Osteocyte (in vitro differentiated cells): ENCODE data around the gene DNAJC5. TPM values are rescaled to one million over a fixed set of nuclear protein-coding genes. Genes with fewer than 3 reads are reported as not detected.
A peak's percentile ranks its signal among the peaks of the same experiment; 100 is the strongest.
"Not testable (repeated sequence)": the region's sequence is repeated elsewhere in the genome, so short reads cannot be mapped to it uniquely, and the experiment has no call there.

Source experiments
- DNase-seq: peaks from one replicate; pipeline ENCODE4 v3.0.0; 2021; ENCODE audit warnings: mixed read lengths; ENCODE audit not compliant: unreplicated experiment; ENCODE audit errors: extremely low spot score
- H3K27ac Mint-ChIP-seq: one replicate; pipeline ENCODE4 v1.8.0; 2021; ENCODE audit warnings: mild to moderate bottlenecking, mixed read lengths; ENCODE audit not compliant: unreplicated experiment
- H3K27me3 Mint-ChIP-seq: one replicate; pipeline ENCODE4 v1.8.0; 2021; ENCODE audit warnings: mixed read lengths; ENCODE audit not compliant: unreplicated experiment
- H3K36me3 Mint-ChIP-seq: one replicate; pipeline ENCODE4 v1.8.0; 2021; ENCODE audit warnings: mixed read lengths; ENCODE audit not compliant: unreplicated experiment
- H3K4me1 Mint-ChIP-seq: one replicate; pipeline ENCODE4 v1.8.0; 2021; ENCODE audit warnings: mixed read lengths; ENCODE audit not compliant: unreplicated experiment
- H3K4me3 Mint-ChIP-seq: one replicate; pipeline ENCODE4 v1.8.0; 2021; ENCODE audit warnings: mild to moderate bottlenecking, moderate library complexity, mixed read lengths; ENCODE audit not compliant: unreplicated experiment
- H3K9me3 Mint-ChIP-seq: one replicate; pipeline ENCODE4 v1.8.0; 2021; ENCODE audit warnings: mixed read lengths; ENCODE audit not compliant: unreplicated experiment
- CTCF ChIP-seq: fragments of 200-600 bp; sonication (generic); IDR thresholded peaks from 2 replicates; pipeline ENCODE4 v1.5.0; 2021; ENCODE audit warnings: antibody characterized with exemption, mild to moderate bottlenecking, moderate library complexity
- total RNA-seq: library from RNA; stranded (reverse); gene quantifications from 2 replicates; pipeline ENCODE4 v1.2.1, GENCODE V29; 2021

DNAJC5 gene
- total RNA-seq, 1 donor from 2014 or later: 41.2 TPM

GRCh38 chr20:63864978-63865640 is 29.8 kb upstream of the DNAJC5 start, which contains the start of gene TPD52L2:
TPD52L2 (plus strand) TSS chr20:63865270; CDS start chr20:63865366, 96 bp downstream.
- Mint-ChIP-seq H3K36me3 (peaks cover 6% of the 10 kb centered on the region), H3K4me3 (peak within 1 kb of the TSS; percentile 91), H3K27me3 (no peaks in the 10 kb centered on the region), H3K4me1 (peaks cover 25% of the 10 kb centered on the region), H3K9me3 (no peaks in the 10 kb centered on the region), H3K27ac (peak within 1 kb of the TSS; percentile 84)
- TF ChIP-seq CTCF: no peak
- peak; percentile 99 for DNase-seq

GRCh38 chr20:63867042-63867441 is 27.9 kb upstream of the DNAJC5 start:
- H3K36me3 Mint-ChIP-seq: peaks cover 11% of the 10 kb centered on the region
- H3K4me1 Mint-ChIP-seq: peaks cover 25% of the 10 kb centered on the region
- H3K9me3 Mint-ChIP-seq, H3K27me3 Mint-ChIP-seq, DNase-seq, H3K27ac Mint-ChIP-seq: not testable (repeated sequence)
- peak overlapping the region; percentile 91 for H3K4me3 Mint-ChIP-seq

GRCh38 chr20:63868264-63868663 is 26.7 kb upstream of the DNAJC5 start:
- Mint-ChIP-seq H3K4me1 (peaks cover 25% of the 10 kb centered on the region), H3K27ac (no peak overlapping the region), H3K27me3 (no peaks in the 10 kb centered on the region), H3K36me3 (peaks cover 15% of the 10 kb centered on the region), H3K4me3 (no peak overlapping the region), H3K9me3 (no peaks in the 10 kb centered on the region)
- TF ChIP-seq CTCF: no peak
- no peak for DNase-seq

DNA sequence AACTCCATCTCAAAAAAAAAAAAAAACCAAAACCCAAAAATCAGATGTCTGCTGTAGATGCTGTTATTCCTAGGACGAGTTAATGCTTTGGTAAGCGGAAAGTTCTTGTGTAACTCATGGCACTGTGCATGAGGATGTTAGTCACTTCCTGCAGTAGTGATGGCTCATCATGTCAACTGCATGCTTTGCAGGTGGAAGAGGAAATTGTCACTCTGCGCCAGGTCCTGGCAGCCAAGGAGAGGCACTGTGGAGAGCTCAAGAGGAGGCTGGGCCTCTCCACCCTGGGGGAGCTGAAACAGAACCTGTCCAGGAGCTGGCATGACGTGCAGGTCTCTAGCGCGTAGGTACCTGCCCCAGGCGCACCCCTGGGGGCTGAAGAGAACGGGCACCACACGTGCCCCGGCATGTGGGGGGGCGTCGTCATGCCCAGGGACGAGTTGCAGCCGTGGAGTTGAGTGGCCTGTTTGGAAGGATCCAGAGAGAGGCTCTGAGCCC is 21.4 kb upstream of the DNAJC5 start:
- no peak overlapping the region for H3K4me3 Mint-ChIP-seq
- no peaks in the 10 kb centered on the region for H3K9me3 Mint-ChIP-seq
- H3K4me1 Mint-ChIP-seq: no peaks in the 10 kb centered on the region
- H3K36me3 Mint-ChIP-seq: peaks cover 34% of the 10 kb centered on the region
- DNase-seq: no peak
- TF ChIP-seq CTCF: no peak
- H3K27me3 Mint-ChIP-seq: no peaks in the 10 kb centered on the region
- H3K27ac Mint-ChIP-seq: no peak overlapping the region

- H3K4me3 Mint-ChIP-seq, H3K9me3 Mint-ChIP-seq, H3K27me3 Mint-ChIP-seq, DNase-seq, H3K4me1 Mint-ChIP-seq, H3K27ac Mint-ChIP-seq: not testable (repeated sequence)
- H3K36me3 Mint-ChIP-seq: peaks cover 34% of the 10 kb centered on the region
These were observed 20.7 kb upstream of the DNAJC5 start for GRCh38 chr20:63874241-63874640.

- no peak for TF ChIP-seq CTCF
- DNase-seq: no peak
- Mint-ChIP-seq H3K36me3 (peaks cover 32% of the 10 kb centered on the region), H3K9me3 (no peaks in the 10 kb centered on the region), H3K4me1 (no peaks in the 10 kb centered on the region), H3K4me3 (no peak overlapping the region), H3K27me3 (no peaks in the 10 kb centered on the region), H3K27ac (no peak overlapping the region)
These were observed 18.4 kb upstream of the DNAJC5 start for GRCh38 chr20:63876489-63877036.
